NCI-H510A (cell line): ENCODE results near the gene FSCN2.
"Not testable (repeated sequence)": the region's sequence is repeated elsewhere in the genome, so short reads cannot be mapped to it uniquely, and the experiment has no call there.

Experiments
- DNase-seq: peaks from one replicate; lab custom pipeline; 2025; lab: John Stamatoyannopoulos, UW

FSCN2 gene

GRCh38 chr17:81528651-81529436 lies 667 bp downstream of the FSCN2 start:
- peak; percentile 50 for DNase-seq

- no peak for DNase-seq
Measured at GRCh38 chr17:81529437-81529803, 1.2 kb downstream of the FSCN2 start.

- not testable (repeated sequence) for DNase-seq
Measured at GRCh38 chr17:81531013-81531412, 2.8 kb downstream of the FSCN2 start.

GRCh38 chr17:81531998-81532404 lies 3.8 kb downstream of the FSCN2 start:
- not testable (repeated sequence) for DNase-seq

GRCh38 chr17:81532490-81533287 lies 4.5 kb downstream of the FSCN2 start:
- no peak for DNase-seq

- DNase-seq: no peak
Measured at GRCh38 chr17:81533339-81534141, 5.4 kb downstream of the FSCN2 start.

GRCh38 chr17:81534157-81535006 lies 6.2 kb downstream of the FSCN2 start:
- DNase-seq: no peak

GRCh38 chr17:81535007-81535328 lies 6.8 kb downstream of the FSCN2 start:
- no peak for DNase-seq

GRCh38 chr17:81535480-81536298 lies 7.5 kb downstream of the FSCN2 start:
- no peak for DNase-seq

GRCh38 chr17:81536299-81537290 lies 8.4 kb downstream of the FSCN2 start:
- DNase-seq: no peak

GRCh38 chr17:81537343-81537855 lies 9.2 kb downstream of the FSCN2 start:
- DNase-seq: peak; percentile 84

GRCh38 chr17:81537856-81538555 lies 9.8 kb downstream of the FSCN2 start:
- peak; percentile 98 for DNase-seq

GRCh38 chr17:81538651-81539570 lies 10.7 kb downstream of the FSCN2 start:
- DNase-seq: no peak

- no peak for DNase-seq
Measured at GRCh38 chr17:81539571-81539900, 11.4 kb downstream of the FSCN2 start.

GRCh38 chr17:81539961-81540675 lies 11.9 kb downstream of the FSCN2 start:
- no peak for DNase-seq

- DNase-seq: no peak
Measured at GRCh38 chr17:81540676-81541027, 12.5 kb downstream of the FSCN2 start.

- no peak for DNase-seq
Measured at GRCh38 chr17:81541123-81541522, 12.9 kb downstream of the FSCN2 start.
